GM21717 (cell line): ENCODE results near the gene NHEJ1.

Experiments
- ATAC-seq: cut with Tn5 transposase; IDR thresholded peaks from one replicate; pipeline ENCODE4 v1.9.1; 2021; ENCODE audit warnings: mild to moderate bottlenecking, moderate library complexity; ENCODE audit not compliant: unreplicated experiment

Gene NHEJ1

DNA sequence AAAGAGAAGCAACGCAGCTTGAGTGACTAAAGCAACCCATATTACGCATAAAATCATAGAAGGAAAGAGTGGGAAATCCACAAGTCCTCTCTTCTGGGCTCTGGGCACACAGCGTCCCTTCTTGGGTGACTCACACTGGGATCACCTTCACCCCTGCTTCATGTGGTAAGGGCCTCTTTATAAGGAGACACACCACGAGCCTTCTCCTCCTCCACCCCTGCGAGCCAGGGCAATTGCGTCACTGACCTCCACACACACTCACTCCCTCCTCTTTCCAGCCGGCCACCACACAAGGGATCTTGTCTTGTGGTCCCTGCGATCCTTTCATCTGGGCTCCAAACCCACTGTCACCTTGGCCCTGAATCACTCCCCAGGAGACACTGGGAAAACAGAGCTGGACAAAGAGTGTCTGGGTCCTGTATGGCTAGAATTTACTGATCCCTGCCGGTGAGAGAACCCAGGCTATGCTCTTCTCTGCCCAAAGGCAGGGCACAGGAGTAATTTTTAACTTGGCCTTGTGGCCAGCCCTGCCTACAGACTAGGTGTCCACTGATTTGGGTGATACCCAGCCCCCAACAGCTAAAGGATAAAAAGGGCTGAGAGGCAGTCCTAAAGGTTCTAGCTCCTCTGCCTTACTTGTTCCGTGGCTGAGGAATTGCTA, 35.3 kb downstream of the NHEJ1 start:
- no peak for ATAC-seq

DNA sequence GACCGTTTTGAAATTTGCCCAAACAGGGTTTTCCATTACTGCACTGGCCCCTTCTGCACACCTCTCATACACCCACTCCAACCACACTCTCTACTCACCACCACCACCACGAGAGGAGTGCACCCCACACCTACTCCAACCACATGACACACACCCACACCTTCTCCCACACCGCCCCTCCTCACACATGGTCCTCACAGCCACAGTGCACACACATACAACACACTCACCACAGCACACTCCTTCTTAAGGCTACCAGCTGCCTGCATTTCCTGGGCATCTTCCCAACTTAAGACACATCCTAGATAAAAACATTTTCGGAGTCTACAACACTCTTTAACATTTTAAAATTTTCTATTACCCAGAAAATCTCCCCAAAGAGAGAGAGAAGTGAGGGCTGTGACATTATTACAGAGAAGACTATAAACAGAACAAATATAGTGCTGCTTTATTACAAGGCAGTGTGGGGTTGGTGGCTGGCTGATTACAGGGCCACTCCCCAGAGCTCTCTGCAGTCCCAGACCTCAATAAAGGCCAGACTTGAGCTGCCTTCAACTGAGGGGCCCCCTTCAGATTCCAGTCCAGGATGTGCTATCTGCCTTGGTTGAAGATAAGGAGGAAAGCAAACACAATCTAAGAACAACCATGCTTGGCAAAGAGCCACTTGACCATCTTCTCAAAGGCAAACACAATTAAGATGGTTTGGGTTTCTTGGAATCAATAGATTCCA, 36.1 kb downstream of the NHEJ1 start:
- ATAC-seq, result no peak

DNA sequence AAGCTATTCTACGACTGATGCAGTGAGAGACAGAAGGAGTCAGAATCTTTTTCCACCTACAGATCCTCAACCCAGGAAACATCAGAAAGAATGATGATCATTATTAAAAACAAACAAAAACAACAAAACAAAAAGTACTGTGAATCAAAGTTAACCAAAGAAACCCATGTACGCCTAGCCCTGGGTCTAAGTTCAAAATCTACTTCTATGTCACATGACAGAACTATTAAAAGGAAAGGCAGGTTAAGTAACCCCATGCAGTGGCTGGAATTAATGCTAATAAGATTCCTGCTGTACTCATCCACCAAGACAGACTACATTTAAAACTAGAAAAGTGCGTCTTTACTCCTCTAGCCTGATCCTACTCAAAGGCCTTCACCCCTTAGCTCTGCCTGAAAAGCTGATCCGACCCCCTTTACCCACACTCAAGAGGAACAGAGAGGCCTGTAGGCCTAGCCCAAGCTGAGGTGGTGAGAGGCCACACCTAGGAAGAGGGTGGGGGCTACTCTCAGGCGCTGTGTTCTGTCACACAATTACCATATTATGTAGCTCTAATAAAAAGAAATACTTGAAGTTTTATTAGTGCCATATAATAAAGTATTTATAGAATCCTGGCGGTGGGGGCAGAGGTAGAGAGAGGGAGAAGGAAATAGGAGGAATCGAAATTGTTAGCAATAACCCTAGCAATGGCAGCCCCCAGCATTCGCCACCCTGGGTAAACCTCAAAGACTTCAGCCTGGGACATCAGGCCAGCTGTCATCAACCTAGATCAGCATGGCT, 37.1 kb downstream of the NHEJ1 start:
- ATAC-seq, result no peak

DNA sequence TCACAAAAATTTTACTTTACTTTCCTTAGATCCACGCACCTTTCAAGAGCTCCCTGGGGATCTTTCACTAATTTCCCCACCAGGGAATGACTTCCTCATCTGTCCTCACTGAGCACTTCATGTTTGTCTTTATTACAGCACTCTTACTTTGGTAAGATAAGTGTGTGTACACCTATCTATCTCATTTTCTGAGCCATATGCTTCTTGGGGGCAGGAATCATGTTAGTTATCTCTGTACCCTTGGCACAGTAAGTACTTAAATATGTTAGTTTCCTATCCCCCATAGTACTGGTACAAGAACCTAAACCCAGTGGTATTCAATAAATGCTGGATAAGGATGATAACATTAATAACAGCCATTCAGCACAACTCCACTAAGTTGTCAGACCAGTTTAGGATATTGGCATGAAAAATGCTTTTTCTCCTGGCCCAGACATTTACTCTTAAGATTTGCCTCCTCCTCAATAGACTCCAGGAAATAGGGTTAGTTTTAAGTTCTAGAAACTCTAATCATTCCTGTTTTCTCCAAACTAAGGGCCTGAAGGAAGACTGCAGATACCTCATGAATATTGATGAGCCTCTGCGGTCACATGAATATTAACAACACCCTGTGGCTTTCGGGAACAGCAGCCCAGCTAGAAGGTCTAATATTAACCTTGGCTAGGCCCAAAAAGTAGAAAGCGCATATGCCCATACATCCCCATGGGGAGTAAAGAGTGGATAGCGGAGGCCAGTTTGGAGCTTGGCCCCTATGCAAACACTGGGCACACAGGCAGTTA, 38.2 kb downstream of the NHEJ1 start:
- no peak for ATAC-seq

DNA sequence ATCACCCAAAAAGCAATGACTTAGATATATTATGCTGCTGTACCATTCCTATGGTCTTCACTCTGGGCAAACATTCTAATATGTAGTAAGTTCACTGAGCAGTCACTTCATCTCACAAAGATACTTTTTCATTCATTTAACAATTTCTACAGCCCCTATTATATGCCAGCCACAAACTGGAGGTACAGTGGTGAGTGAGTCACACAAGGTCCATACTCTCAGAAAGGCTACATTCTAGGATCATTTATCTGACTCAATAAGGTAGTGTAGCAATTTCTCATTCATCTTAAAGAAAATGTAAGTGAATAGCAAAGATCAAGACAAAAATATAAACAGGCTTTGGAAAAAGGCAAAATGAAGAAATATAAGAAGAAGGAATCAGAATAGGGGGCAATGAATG, 40.5 kb downstream of the NHEJ1 start:
- ATAC-seq, result no peak

DNA sequence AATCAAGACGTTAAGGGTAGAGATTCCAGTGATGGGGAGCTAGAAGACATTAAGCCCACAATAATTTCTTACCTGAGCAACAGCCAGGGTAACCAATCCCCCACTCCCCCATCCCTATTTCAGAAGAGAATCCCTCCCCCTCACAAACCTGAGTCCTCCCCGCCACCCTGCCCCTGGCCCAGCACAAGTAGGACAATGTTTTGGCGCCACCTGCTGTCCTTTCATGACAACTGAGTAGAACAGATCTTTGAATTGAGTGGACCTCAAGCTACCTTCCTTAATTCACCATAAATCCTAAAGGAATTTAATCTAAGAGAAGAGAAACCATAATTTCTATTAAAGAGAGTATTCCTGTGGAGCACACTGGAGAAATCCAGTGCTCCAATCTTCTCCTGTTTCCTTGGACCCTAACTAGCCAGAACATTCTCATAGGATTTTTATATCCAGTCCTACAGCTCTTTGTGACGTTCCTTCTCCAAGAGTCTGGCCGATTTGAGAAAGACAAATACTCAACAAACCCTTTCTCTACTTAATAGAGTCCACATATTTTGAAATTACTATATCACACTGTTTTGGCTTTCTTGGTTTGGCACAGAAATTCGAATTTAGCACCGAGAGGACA, 41.1 kb downstream of the NHEJ1 start:
- no peak for ATAC-seq

DNA sequence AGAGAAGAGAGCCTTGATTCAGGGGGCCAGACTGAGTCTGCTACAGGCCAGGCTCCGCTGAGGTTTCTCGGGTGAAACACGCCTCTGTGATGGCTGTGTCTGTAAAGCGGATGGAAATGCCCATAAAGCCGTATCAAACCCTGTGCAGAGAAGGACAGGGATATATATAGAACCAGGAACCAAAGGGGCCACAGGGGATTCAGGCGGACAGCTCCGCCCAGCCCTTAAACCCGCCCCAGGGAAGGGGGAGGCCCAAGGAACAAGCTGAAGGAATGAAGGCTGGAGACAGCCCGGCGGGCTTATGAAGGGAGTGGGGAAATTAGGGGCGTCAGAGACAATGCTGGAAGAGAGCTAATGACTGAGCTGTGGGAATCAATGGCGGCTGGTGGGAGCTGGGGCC, 42.1 kb downstream of the NHEJ1 start:
- ATAC-seq, result no peak

DNA sequence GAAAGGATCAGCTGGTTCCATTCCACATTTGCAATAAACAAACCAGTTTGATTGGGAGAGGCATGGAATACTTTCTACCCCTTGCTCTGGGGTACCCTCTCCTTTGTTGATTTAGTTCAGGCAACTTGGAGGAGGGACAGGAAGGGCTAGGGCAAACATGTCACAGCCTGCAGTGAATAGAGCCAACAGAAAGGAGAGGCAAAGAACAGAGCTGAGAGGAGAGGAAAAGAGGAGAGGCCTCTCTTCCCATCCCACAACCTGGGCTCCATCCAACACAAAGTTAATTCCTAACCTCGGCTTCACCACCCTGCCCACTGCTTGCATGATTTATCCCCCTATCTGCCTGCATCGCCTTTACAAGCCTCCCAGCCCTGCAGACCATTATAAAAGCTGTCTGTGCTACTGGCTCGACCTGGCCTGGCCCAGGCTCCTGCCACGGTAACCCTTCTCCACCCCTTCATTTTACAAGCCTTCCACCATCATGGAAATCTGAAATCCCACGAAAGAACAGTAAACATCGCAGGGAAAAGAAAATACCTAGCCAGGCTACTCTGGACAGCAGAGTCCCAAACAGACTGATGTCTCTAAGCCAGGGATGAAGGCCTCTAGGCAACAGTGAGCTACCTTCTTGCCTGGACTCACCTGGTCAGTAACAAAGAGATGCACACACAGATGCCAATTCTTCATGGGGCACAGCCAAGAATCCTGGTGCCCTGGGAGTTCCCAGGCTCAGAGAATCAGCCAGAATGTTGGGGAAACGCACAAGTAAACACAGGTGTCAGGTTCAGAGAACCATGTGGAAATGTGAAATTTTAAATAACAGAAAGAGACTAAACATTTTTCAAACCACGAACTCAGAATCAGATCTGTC, 43.6 kb downstream of the NHEJ1 start:
- ATAC-seq, result no peak

DNA sequence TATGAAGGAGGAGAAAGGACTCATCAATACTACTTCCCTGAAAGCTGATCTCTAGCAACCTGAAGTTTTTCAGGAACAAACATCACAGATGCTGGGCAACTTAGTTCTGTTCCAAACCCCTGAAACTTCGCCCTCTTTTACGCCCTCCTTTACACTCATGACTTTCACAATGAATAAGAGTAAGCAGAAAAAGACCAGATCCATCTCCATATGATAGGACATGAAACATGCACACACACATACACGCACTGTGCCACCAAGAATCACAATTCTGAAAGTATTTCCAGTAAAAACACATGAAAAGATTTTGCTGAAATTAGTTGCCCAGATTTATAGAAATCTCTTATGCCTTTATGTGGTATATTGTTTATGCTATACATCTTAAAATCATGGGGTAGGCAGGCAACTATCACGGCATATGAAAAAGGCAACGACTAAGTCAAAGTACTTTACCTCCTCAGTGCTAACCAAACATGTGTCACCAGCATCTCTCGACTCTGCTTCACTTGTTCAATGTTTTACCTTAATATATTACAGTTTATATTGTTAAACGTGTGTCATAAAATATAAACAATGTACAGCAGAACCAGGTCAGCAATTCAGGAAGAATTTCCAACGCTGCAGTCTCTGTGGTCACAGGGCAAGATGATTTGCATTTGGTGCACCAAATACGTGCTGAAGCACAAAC, 47.8 kb downstream of the NHEJ1 start:
- no peak for ATAC-seq

DNA sequence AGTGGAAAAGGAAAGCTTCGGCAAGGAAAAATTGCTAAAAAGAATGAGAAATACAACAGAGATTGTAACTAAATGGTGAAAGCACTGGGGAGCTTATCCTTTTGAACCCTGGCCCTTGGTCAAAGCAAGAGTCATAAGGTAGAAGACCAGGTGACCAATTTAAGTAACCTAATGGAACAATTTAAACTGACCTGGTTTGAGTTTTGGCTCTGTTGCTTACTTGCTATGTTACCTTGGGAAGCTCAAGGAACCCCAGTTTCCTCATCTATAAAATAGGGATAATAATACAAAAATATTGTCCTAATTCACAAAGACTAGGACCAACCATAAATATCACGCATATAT, 48.6 kb downstream of the NHEJ1 start:
- no peak for ATAC-seq

DNA sequence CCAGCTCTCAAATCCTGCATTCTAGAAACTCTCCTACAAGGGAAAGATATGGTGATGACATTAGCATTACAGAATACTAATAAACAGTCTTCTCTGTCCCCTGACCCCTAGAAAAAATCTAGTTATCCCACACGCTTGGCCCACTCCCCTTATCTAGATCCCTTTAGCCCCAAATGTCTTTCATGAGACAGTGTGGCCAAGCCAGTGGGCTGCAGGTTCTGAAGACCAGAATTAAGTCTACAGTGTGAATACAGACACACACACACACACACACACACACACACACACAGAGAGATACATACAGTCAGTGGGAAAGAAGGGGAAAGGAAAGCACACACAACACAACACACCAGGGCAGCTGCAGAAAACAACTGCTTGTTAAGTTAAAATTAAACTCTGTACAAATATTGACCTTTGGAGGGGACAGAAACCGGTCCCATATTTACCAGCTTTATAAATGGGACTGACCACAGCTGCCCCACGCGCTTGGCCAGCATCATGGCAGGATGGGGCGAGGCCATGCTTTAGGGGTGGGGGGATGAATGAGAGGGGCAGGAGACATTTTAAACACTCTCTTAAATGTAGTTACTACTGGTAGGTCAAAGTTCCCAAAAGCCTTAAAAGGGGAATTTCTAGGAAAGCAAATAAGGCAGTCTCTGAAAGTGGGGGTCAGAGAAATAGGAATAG, 49.1 kb downstream of the NHEJ1 start:
- no peak for ATAC-seq

DNA sequence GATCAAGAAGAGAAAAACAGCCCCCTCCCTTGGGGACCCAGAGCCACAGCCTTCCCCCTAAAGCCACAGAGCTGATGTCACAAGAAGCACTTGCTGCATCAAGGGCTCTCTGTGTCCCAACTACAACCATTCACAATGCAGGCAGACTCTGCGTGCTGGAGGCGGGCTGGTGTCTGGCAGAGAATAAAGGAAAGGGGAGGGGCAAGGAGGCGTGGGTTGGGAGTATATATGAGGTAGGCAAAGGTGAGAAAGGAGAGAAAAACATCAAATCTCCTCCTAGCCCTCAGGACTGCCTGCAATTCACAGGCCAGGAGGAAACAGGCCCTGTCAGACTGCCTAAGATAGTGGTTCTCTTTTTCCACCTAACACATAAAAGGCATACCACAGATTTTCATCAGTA, 51.1 kb downstream of the NHEJ1 start:
- ATAC-seq, result no peak

DNA sequence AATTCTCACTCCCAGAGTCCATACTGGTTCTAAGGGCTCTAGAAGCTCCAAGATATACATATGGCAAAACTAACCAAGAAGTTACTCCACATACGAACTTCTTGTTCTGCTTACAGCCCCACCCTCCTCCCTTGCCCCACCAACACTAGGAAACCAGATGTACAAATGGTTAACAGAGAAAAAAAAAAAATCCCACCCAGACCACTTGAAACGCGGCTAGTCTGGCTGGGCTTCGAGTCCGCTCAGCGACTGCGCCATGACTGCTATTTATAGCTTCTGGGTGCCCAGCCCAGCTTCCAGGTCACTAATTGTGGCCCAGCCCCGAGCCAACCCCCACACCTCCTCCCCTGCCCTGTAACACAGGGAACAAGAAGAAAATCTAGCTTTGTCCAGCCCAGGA, 52.9 kb downstream of the NHEJ1 start:
- no peak for ATAC-seq

DNA sequence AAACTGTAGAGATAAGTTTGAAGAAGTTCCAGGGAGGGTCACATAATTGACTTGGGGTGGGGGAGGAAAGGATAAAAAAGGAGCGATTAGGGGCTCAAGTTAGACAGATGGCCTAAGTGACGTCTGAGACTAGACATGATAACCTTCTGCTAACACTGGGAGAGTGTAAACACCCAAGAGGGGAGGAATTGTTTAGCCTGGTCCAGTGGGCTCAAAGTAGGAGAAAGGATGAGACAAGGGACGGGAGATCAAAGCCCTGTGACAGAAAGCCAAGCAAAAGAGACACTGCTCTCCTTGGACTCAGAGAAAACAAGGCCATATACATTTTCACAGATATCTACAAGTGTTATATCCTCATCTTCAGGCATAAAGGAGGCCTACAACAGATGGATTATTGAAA, 54.4 kb downstream of the NHEJ1 start:
- ATAC-seq, result no peak

DNA sequence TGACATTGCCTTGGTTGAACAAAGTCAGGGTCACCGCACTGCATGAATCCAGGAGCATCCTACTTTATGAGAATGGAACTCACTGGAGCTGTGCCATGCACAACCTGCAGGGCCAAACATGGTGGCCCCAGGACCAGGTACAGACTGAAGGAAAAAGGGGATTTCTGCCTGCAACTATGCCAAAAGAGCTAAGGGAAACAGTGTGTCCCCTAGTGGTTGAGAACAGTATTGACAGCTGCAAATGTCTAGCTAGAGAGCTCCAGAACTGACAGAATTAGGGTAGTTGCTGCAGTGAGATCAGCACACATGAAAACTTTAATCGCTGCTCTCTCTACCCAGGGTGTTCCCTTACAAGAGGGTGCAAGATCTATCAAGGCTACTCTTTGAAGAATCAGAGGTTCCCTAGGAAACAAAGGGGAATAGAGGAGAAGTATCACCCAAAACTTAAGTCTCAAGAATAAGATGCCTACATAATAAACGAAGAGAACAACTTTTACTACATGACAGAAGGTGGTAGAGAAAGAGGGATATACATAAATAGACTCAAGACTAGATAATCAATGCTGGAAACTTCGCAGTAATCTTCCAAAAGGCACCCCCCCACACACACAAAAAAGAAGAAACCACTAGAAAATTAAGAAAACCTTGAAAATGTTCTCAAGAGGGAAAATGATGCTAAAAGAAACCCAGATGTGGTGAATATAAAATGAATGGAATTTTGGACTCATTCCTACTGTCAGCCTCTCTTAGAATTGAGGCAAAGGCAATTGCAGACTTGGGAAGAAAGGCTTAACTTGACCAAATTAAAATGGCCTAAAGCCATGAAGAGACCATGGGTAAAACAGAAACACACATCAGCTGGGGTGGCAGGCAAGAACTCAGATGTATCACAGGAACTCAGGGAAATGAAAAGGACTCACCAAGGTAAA, 56.2 kb downstream of the NHEJ1 start:
- no peak for ATAC-seq

DNA sequence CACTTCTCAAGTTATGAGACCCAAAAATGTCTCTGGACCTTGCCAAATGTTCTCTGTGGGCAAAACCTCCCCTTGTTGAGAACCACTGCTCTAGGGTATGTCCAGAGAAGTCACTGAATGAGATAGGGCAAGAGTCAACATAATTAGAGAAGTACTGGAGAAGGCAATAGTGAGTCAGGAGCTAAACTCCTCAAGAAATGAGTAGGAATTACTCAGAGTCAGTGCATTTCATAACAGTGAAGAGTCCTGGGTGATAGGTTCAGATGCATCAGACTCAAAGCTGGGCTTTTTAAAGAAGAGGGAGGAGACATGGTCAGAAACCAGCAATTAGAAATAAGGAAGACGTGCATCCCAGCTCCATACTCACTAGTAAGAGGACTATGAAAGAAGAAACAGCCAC, 61.3 kb downstream of the NHEJ1 start:
- no peak for ATAC-seq

DNA sequence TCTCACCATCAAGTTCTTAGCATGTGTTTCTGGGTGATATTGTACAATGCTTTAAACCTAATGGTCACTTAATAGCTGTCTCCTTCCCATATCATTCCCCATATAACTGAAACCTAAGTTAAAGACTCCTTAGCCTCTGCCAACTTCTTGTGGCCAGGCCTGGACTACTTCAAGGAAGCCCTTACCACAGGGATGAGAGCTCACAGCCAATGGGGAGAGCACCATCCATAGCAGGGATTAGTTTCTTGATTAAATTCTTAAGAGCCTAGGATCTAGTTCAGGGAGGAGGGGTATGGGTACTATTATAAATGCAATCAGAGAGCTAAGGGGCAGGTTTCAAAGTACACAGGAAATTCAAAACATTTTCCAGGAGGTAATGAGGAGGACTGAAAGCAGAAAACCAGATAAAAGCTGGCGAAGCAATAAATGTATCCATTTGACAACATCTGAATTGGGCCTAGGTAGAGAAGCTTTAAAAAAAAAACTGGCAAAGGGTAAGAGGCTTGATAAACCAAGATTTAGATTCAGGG, 65.1 kb downstream of the NHEJ1 start:
- no peak for ATAC-seq

DNA sequence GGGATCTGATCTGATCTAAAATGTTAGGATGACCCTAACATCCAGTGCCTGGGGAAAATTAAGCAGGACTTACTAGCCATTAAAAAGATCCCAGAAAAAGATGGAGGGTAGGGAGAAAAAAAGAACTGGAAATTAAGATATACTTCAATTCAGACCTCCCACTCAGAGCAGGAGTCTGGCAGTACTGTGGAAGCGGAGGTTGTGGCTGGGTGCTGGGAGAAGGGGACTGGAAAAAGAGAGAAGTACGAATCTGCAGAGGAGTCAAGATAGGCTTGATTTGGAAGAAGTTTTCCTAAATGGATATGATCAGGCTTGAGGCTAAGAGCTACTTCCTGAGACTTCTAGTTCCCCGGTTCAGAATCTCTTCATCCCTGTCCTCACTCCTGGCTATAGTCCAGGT, 66.4 kb downstream of the NHEJ1 start:
- no peak for ATAC-seq
